HEK293T (cell line): Measurements from ENCODE around the gene TTLL11.

Source experiments
- CTCF ChIA-PET: fragments of 350-600 bp; formaldehyde crosslinking; extraction: SDS; loops from one replicate; lab custom pipeline; 2021; ENCODE audit warnings: antibody characterized with exemption, inconsistent platforms; lab: Yijun Ruan, JAX
- POLR2A ChIA-PET: fragments of 350-600 bp; formaldehyde crosslinking; extraction: SDS; loops from one replicate; lab custom pipeline; 2020; ENCODE audit warnings: antibody characterized with exemption, inconsistent platforms; lab: Yijun Ruan, JAX
- DNase-seq: peaks from one replicate; pipeline ENCODE4 v3.0.0; 2012; ENCODE audit warnings: mixed read lengths; ENCODE audit errors: extremely low spot score
- ARNT ChIP-seq: fragments of 450-650 bp; IDR thresholded peaks from 2 replicates; pipeline ENCODE4 v1.6.1; 2017; ENCODE audit warnings: mild to moderate bottlenecking
- BHLHE40 ChIP-seq: fragments of 450-650 bp; IDR thresholded peaks from 2 replicates; pipeline ENCODE4 v1.6.1; 2016; ENCODE audit warnings: mild to moderate bottlenecking, moderate library complexity, borderline replicate concordance
- CTBP1 ChIP-seq: fragments of 450-650 bp; IDR thresholded peaks from 2 replicates; pipeline ENCODE4 v1.6.1; 2016; ENCODE audit warnings: borderline replicate concordance
- ELF4 ChIP-seq: fragments of 450-650 bp; IDR thresholded peaks from 2 replicates; pipeline ENCODE4 v1.6.1; 2017; ENCODE audit warnings: antibody characterized with exemption
- FOXA1 ChIP-seq: fragments of 450-650 bp; IDR thresholded peaks from 2 replicates; pipeline ENCODE4 v1.6.1; 2016; ENCODE audit warnings: mild to moderate bottlenecking
- FOXK2 ChIP-seq: fragments of 450-650 bp; IDR thresholded peaks from 2 replicates; pipeline ENCODE4 v1.6.1; 2016; ENCODE audit warnings: mild to moderate bottlenecking
- FOXM1 ChIP-seq: fragments of 450-650 bp; IDR thresholded peaks from 2 replicates; pipeline ENCODE4 v1.6.1; 2017; ENCODE audit warnings: mild to moderate bottlenecking, borderline replicate concordance
- HDGF ChIP-seq: fragments of 450-650 bp; IDR thresholded peaks from 2 replicates; pipeline ENCODE4 v1.6.1; 2017; ENCODE audit warnings: antibody characterized with exemption, borderline replicate concordance
- L3MBTL2 ChIP-seq: fragments of 450-650 bp; conservative IDR thresholded peaks from 2 replicates; pipeline ENCODE4 v1.6.1; 2016; ENCODE audit warnings: mild to moderate bottlenecking
- LEF1 ChIP-seq: fragments of 450-650 bp; IDR thresholded peaks from 2 replicates; pipeline ENCODE4 v1.6.1; 2017; ENCODE audit warnings: mild to moderate bottlenecking, borderline replicate concordance
- NFRKB ChIP-seq: fragments of 450-650 bp; IDR thresholded peaks from 2 replicates; pipeline ENCODE4 v1.6.1; 2016; ENCODE audit warnings: mild to moderate bottlenecking, moderate library complexity
- SP1 ChIP-seq: fragments of 450-650 bp; IDR thresholded peaks from 2 replicates; pipeline ENCODE4 v1.6.1; 2017
- SUZ12 ChIP-seq: fragments of 450-650 bp; IDR thresholded peaks from 2 replicates; pipeline ENCODE4 v1.6.1; 2016; ENCODE audit warnings: mild to moderate bottlenecking
- TARDBP ChIP-seq: fragments of 450-650 bp; IDR thresholded peaks from 2 replicates; pipeline ENCODE4 v1.6.1; 2016
- ZNF384 ChIP-seq: fragments of 450-650 bp; IDR thresholded peaks from 2 replicates; pipeline ENCODE4 v1.6.1; 2016
- TF ChIP-seq, protein P1 (sequence below): fragments of 450-650 bp; IDR thresholded peaks from 2 replicates; pipeline ENCODE4 v1.6.1; 2016

The TTLL11 gene

DNA sequence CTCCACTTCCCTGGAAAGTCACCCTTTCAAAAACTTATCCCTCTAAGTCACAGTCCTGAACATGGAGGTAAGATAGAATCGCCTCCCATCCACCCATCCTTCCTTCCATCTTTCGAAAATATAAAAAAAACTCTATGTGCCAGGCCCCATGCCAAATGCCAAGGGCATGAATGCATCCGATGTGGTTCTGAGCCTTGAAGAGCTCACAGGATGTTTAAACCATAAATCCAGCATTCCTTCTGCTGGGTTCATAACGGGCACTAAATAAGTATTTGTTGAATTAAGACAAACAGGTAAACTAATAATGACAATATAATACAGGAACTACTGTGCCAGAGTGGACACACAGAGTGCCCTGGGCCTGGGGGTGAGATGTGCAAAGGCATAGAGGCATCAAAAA, 147.3 kb downstream of the TTLL11 start:
- POLR2A ChIA-PET: no interaction called here
- CTCF ChIA-PET: interaction anchor here (0.6 kb wide), 1 partner anchor 97 kb away, joined by 3 read pairs; no protein-coding TSS in a partner anchor
- no peak for TF ChIP-seq FOXM1
- no peak for TF ChIP-seq CTBP1
- TF ChIP-seq SUZ12: no peak
- TF ChIP-seq FOXA1: no peak
- no peak for DNase-seq

DNA sequence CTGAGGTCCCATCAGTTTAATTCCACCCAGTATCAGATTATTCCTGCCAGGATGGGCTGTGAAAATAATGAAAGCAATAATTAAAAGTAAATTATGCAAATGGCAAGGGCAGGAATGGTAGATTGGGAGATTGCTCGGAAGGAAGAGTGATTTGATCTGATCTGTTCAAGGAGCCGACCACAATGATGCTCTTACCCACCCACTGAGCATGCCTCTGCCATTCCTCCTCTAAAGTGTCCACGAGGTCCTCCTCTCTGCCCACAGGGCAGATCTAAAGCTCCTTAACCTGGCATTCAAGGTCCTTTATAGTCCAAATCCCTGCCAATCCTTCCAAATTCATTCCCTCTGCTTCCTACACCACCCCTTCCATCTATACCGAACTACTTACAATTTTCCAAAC, 147.8 kb downstream of the TTLL11 start:
- TF ChIP-seq FOXM1 (no peak), TARDBP (no peak), LEF1 (no peak), NFRKB (no peak), SP1 (no peak), CTBP1 (no peak), FOXA1 (no peak), ARNT (no peak), BHLHE40 (no peak), ZNF384 (no peak), HDGF (no peak), FOXK2 (no peak), L3MBTL2 (no peak)
- TF ChIP-seq, protein P1, sequence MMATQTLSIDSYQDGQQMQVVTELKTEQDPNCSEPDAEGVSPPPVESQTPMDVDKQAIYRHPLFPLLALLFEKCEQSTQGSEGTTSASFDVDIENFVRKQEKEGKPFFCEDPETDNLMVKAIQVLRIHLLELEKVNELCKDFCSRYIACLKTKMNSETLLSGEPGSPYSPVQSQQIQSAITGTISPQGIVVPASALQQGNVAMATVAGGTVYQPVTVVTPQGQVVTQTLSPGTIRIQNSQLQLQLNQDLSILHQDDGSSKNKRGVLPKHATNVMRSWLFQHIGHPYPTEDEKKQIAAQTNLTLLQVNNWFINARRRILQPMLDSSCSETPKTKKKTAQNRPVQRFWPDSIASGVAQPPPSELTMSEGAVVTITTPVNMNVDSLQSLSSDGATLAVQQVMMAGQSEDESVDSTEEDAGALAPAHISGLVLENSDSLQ: no peak
- ChIA-PET POLR2A (no interaction called here), CTCF (interaction anchor here (0.6 kb wide), 1 partner anchor 98 kb away, joined by 3 read pairs; no protein-coding TSS in a partner anchor)
- no peak for DNase-seq

DNA sequence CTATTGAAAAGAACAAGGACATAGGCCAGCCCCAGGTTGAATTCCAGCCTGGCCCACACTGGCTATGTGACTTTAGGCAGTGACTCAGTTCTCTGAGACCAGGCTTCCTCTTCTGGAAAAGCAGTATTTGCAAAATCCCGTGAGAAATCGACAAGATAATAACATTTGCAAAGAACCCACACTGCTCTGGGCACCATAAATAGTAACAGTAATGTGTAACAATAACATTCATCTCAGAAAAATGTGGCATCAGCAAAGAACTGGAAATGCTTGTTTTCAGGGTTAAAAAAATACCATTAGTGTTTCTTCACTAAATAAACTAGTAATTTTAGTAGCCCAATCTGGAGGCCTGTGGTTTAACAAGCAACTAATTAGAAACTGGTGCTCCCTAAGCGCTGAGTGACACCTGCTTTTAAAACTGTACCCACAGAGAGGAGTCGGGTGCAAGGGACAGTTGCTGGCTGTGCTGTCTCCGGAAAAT, 148.4 kb downstream of the TTLL11 start:
- no peak for TF ChIP-seq ELF4
- TF ChIP-seq FOXM1: no peak
- no peak for TF ChIP-seq HDGF
- TF ChIP-seq SUZ12: no peak
- no peak for TF ChIP-seq LEF1
- TF ChIP-seq, protein P1: no peak
- no peak for TF ChIP-seq ZNF384
- TF ChIP-seq CTBP1: no peak
- no peak for TF ChIP-seq FOXK2
- no peak for TF ChIP-seq L3MBTL2
- CTCF ChIA-PET: interaction anchor here (0.7 kb wide), 1 partner anchor 320 kb away, joined by 3 read pairs; no protein-coding TSS in a partner anchor
- DNase-seq: no peak
- POLR2A ChIA-PET: no interaction called here

DNA sequence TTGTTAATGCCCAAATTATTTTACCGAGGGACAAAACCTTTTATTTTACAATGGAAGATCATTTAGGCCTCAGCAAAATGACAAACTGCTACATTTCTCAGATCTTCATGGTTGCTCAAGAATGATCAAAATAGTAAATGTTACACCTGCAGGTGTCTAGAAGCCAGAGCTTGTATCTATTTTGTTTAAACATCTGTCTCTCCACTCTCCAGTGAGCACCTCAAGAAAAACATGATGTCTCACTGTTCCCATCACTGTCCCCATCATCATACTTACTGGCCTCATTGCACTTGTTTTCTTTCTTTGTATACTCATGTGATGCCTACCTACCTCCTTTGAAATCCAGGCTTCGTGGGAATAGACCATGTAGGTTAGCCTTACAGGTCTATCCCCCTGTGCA, 149.6 kb downstream of the TTLL11 start:
- DNase-seq: no peak
- ChIA-PET CTCF (no interaction called here), POLR2A (no interaction called here)
- no peak for TF ChIP-seq HDGF

DNA sequence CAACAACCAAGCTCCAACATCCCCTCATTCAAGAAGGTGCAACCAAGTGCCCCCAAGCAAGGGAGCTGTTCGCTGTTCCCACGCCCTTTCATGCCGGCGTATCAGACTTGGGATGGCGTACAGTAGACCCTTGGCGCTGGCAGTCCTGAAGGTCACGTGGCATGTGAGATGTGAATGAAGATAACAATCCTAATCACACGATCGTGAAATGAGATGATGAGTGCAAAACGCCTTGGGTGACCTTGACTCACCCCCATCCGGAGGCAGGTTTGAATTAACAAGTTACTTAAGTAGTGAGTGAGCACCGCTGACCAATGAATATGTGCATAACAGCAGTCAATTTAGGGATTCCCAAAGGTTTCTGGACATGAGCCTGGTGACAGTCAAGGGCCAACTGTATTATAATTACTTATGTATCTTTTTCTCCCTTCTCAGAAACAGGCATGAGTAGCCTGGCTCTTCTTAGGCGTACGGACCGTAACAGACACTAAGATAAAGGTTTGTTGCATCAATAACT, 150.2 kb downstream of the TTLL11 start:
- no peak for TF ChIP-seq FOXK2
- TF ChIP-seq SUZ12: no peak
- TF ChIP-seq ELF4: no peak
- no peak for TF ChIP-seq BHLHE40
- TF ChIP-seq L3MBTL2: no peak
- TF ChIP-seq ARNT: no peak
- no peak for TF ChIP-seq SP1
- TF ChIP-seq TARDBP: no peak
- TF ChIP-seq LEF1: no peak
- TF ChIP-seq HDGF: no peak
- TF ChIP-seq, protein P1: no peak
- no peak for TF ChIP-seq CTBP1
- no peak for TF ChIP-seq NFRKB
- no peak for TF ChIP-seq FOXA1
- no peak for TF ChIP-seq FOXM1
- TF ChIP-seq ZNF384: no peak
- POLR2A ChIA-PET: no interaction called here
- no peak for DNase-seq

DNA sequence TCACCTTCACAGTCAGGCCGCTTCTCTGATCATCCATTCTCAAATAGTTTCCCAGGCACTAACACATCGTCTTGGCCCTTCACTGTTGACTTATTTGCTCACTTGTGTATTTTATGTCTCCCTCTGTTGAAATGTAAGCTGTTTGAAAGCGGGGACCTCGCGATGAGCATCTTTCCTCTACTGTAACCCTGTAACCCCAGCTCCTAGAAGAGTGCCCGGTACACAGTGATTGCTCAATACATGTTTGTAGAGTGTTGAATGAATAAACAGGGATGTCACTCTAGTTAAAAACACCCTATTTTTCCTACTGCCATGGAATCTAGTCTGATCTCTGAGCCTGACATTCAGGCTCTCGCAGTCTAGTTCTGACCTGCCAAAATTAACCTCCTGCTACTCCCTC, 150.8 kb downstream of the TTLL11 start:
- TF ChIP-seq FOXA1: no peak
- ChIA-PET POLR2A (no interaction called here), CTCF (interaction anchor here (0.6 kb wide), 1 partner anchor 258 kb away, joined by 3 read pairs; no protein-coding TSS in a partner anchor)
- no peak for DNase-seq

More for the DNA sequence above, 150.2 kb downstream of the TTLL11 start:
- CTCF ChIA-PET: interaction anchor here (0.6 kb wide), 1 partner anchor 259 kb away, joined by 3 read pairs; no protein-coding TSS in a partner anchor

DNA sequence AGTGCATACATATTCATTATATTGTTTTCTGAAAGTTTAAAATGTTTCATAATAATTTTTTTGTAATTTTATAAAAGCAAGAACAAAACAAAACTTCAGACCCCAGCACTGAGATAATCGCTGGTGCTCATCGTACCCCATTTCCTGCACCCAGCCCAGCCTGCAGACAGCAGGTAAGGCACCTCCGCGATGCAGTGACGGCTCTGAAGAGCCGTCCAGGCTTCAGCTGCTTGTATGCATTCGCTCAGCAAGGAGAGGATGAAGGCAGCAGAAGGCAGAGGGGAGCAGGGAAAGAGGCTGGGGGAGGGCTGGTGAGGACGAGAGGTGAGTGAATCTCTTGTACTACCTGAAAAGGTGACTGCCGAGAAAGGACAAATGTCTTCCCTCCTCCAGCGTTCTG, 153.5 kb downstream of the TTLL11 start:
- POLR2A ChIA-PET: no interaction called here
- DNase-seq: no peak
- TF ChIP-seq FOXM1: no peak
- TF ChIP-seq FOXA1: no peak
- no peak for TF ChIP-seq ZNF384
- TF ChIP-seq, protein P1: no peak
- TF ChIP-seq L3MBTL2: no peak
- no peak for TF ChIP-seq SP1
- no peak for TF ChIP-seq CTBP1
- no peak for TF ChIP-seq SUZ12
- no peak for TF ChIP-seq NFRKB
- TF ChIP-seq ELF4: no peak
- TF ChIP-seq HDGF: no peak
- no peak for TF ChIP-seq FOXK2
- no peak for TF ChIP-seq ARNT
- no peak for TF ChIP-seq LEF1
- TF ChIP-seq TARDBP: no peak
- TF ChIP-seq BHLHE40: no peak
- CTCF ChIA-PET: interaction anchor here (0.8 kb wide), 1 partner anchor 9 kb away, joined by 3 read pairs; no protein-coding TSS in a partner anchor
